GM19238 (cell line): ENCODE results near the gene DMXL2.
"Not testable (repeated sequence)": the region's sequence is repeated elsewhere in the genome, so short reads cannot be mapped to it uniquely, and the experiment has no call there.

Experiments
- DNase-seq: peaks from one replicate; pipeline ENCODE4 v3.0.0; 2011; ENCODE audit warnings: low spot score; ENCODE audit not compliant: insufficient read length

Gene DMXL2

GRCh38 chr15:51493892-51494291 lies 128.7 kb downstream of the DMXL2 start:
- DNase-seq = no peak

DNA sequence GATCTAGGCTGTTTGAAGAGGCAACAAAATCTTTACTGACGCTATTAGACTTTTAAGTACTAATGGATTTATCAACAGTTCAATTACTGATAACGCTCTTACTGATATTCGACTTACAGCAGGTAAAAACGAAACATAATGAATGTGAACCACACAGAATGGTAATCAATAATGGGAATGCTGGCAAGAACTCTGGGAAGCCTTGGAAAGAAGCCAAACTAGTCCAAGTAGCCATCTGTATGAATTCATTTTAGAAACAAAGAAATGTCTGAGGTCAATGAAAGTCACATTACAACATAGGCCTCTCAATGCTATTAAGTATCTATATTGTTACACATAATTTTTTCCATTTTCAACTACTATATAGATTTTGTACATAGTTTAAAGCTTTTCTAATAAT lies 130.0 kb downstream of the DMXL2 start:
- no peak for DNase-seq

DNA sequence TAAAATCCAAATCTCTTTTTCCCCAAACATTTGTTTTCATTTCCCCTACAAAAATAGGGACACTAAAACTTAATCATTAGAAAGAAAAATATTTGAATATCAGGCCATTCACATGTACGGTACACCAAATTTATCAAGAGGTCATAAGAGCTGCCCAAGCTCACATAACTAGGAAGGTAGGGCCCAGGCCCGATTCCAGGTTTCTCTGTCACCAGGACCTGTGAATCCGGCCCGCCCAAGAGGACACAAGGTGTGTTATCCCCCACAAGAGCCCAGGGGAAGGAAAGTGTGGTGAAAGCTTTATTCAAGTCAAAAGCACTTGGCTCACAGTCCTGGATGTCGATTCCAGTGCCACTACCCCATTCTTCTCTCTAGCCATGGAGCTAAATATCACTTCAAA lies 130.6 kb downstream of the DMXL2 start:
- no peak for DNase-seq

DNA sequence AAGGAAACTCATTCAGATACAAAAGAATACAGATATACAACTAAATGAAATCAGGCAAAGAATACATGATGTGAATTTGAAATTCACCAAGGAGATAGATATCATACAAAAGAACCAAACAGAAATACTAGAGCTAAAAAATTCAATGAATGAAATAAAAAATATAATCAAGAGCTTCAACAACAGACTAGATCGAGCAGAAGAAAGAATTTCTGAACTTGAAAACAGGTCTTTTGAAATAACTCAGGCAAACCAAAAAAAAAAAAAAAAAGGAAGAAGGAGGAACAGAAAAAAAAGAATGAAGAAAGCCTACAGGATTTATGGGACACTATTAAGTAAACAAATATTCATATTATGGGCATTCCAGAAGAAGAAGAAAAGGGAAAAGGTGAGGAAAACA lies 137.8 kb downstream of the DMXL2 start:
- no peak for DNase-seq

DNA sequence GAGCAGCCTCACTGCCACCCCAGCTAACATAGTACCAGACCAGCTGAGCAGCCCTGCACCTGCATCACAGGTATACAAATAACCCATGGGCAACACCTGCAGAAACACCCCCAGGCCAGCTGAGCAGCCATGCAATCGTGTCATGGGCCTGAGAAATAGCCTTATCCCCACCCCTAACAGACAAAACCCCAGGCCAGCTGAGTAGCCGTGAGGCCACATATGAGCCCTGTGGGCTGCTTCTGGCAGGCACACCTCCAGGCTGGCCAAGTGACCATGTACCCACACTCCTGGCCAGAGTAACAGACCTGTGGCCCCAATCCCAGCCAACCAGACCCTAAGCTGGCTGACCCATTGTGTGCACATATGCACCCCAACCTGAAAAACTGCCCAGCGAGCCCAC lies 138.6 kb downstream of the DMXL2 start:
- no peak for DNase-seq

DNA sequence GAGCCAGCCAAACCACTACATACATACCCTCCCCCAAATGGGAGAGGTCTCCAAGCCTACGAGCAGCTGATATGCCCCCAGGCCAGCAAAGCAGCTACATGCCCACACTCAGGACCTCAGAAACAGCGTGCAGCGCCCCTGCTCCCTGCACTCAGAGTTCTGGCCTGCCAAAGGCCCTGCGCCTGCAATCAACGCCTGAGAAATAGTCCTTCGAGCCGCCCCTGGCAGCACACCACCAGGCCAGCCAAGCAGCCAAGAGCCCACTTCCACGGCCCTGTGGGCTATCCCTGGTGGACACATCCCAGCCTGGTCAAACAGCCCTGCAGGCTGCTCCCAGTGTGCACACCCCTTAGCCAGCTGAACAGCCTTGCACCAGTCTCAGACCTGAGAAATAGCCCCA lies 139.1 kb downstream of the DMXL2 start:
- no peak for DNase-seq

GRCh38 chr15:51475736-51476135 lies 146.8 kb downstream of the DMXL2 start:
- no peak for DNase-seq

- DNase-seq = no peak
Measured at GRCh38 chr15:51470512-51470911, 152.1 kb downstream of the DMXL2 start.

DNA sequence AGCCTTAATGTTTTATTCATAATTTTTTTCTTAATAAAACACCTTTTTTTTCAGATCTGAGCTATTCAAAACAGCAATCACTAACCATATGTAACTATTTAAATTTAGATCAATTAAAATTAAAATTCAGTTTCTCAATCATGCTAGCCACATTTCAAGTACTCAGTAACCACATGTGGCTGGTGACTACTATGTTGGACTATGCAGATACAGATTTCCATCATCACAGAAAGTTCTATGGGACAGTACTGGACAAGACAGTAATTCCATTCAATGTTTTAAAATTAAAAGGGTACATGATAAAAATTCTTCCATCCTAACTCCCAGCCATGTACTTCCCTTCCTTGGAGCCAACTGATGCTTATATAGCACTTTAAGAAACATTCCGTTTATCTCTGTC lies 161.8 kb downstream of the DMXL2 start:
- DNase-seq = no peak

DNA sequence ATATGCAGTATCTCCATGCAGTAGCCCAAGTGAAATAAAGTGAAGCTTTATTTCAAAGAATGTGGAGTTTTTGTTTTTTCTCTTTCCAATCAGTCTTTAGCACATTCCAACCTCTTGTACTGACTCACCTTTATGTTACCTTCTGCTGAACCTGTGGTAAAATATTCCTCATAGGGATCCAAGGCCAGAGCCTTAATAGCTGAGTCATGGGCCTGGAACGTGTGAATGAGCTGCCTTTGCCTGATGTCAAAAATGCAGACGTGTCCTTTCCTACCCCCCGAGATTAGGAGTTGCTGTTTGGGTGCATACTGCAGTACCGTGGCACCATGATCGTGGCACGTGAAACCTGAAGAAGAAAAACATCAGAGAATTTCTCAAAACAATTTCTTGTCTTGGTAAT lies 172.6 kb downstream of the DMXL2 start:
- DNase-seq = no peak

DNA sequence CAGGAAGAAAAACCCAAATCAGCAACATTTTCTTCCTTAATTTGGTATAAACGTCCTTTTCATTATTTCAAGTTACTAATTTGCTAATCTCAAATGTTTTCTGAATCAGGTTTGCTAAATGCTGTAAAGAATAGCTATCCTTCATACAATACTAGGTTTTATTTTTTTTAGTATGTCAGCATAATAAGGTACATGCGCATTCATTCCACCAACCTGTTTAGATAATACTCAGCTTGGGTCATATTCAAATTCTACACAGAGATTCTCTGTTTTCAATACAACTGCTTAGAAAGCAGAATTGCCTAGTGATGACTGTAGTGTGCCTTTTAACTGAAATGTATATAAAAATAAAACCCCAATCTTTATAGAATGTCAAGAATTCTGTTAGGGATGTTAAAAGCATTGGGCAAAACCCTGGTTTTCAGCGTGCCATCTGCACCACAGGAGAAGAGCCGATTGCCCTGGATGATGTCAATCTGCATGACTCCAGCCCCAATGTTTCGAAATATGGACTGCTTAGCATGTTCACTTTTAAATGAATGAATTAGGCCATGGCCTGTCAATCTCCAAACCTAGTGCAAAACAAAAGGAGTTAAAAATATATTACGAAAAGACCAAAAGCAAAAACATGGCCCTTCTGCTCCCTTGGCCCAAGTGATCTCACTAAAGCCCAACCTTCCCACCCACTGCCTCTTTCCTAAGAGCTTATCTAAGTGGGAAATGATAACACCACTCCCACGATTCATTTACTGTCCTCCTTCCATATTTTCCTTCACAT lies 173.8 kb downstream of the DMXL2 start:
- no peak for DNase-seq

- DNase-seq = no peak
Measured at GRCh38 chr15:51447855-51448621, 174.5 kb downstream of the DMXL2 start.

GRCh38 chr15:51446029-51446744 lies 176.4 kb downstream of the DMXL2 start:
- DNase-seq = not testable (repeated sequence)

GRCh38 chr15:51444807-51445206 lies 177.8 kb downstream of the DMXL2 start:
- DNase-seq = no peak

DNA sequence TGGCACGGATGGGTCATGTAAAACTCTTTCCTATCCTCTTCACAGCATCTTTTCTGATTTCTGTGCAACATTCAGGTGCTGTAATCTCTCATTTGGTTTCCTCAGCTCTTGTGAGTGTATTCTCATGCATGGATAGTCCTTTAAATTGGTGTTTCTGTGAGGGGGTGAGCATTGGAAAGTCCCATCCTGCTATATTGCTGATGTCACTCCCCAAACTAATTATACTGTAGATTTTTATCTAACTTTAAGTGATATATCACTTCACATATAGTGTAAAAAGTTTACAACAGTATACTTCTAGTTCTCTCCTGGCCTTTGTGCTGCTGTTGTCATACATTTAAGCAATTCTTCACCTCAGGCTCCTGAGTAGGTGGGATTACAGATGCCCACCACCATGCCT lies 178.5 kb downstream of the DMXL2 start:
- DNase-seq = no peak

GRCh38 chr15:51443282-51443914 lies 179.2 kb downstream of the DMXL2 start:
- no peak for DNase-seq

DNA sequence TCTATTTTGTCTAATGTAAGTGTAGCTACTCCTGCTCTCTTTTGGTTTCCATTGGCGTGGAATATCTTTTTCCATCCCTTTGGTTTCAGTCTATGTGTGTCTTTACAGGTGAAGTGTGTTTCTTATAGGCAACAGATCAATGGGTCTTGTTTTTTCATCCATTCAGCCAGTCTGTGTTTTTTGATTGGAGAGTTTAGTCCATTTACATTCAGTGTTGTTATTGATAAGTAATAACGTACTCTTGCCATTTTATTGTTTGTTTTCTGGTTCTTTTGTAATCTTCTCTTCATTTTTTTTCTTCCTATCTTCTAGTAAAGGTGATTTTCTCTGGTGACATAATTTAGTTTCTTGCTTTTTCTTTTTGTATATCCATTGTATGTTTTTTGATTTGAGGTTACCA lies 184.0 kb downstream of the DMXL2 start:
- DNase-seq = no peak

- no peak for DNase-seq
Measured at GRCh38 chr15:51425517-51426040, 197.0 kb downstream of the DMXL2 start.

DNA sequence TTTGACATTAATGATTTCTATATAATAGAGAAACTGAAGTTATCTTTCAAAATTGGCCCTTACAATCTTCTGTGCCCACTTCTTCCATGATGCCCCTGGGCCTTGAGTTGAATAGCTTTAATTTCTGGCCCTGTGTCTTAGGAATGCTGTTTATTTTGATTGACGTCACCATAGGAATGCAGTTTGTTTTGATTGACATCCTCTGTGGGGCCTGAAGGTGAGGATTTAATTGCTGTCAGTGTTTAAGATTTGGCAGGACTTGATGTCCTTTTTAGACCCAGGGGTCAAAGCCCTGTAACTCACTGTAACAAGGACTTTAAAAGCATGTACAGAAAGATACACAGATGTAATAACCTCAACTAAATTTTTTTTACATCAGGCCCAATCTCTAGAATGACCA lies 197.8 kb downstream of the DMXL2 start:
- no peak for DNase-seq

DNA sequence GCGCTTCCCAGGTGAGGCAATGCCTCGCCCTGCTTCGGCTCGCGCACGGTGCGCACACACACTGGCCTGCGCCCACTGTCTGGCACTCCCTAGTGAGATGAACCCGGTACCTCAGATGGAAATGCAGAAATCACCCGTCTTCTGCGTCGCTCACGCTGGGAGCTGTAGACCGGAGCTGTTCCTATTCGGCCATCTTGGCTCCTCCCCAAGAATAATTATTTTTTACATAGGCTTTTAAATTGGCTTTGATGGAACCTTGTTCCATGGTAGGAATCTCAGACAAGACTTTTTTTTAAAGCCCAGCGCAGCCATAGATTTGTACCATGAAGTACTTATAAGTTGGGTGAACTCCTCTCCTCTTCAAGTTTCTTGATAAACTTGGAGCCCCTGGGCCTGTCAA lies 199.5 kb downstream of the DMXL2 start:
- DNase-seq = not testable (repeated sequence)

- DNase-seq = no peak
Measured at GRCh38 chr15:51416129-51416528, 206.4 kb downstream of the DMXL2 start.
